Activated T-cell treated with anti-CD3 and anti-CD28 coated beads, Interleukin-2, amount 50 U/mL, for 4 hours (primary cell): ENCODE data around the gene PIGS. TPM values are rescaled to one million over a fixed set of nuclear protein-coding genes. Genes with fewer than 3 reads are reported as not detected.
"Not testable (repeated sequence)": the region's sequence is repeated elsewhere in the genome, so short reads cannot be mapped to it uniquely, and the experiment has no call there.

Source experiments
- ATAC-seq, 2 donors: fragments of 200-7000 bp; cut with Tn5 transposase; one replicate each; pipeline ENCODE4 v1.10.0; 2021
- DNase-seq: peaks from one replicate; pipeline ENCODE4 v3.0.0-alpha.2; 2020
- H3K27me3 Mint-ChIP-seq: one replicate; pipeline ENCODE4 v1.8.0; 2021; ENCODE audit warnings: low read depth, mixed read lengths
- H3K36me3 Mint-ChIP-seq: one replicate; pipeline ENCODE4 v1.8.0; 2022; ENCODE audit warnings: mixed read lengths; ENCODE audit not compliant: insufficient read depth
- H3K4me1 Mint-ChIP-seq: one replicate; pipeline ENCODE4 v1.8.0; 2021; ENCODE audit warnings: low read depth, mixed read lengths
- H3K4me3 Mint-ChIP-seq: one replicate; pipeline ENCODE4 v1.8.0; 2021; ENCODE audit warnings: mild to moderate bottlenecking, moderate library complexity, mixed read lengths
- H3K9me3 Mint-ChIP-seq: one replicate; pipeline ENCODE4 v1.8.0; 2021; ENCODE audit warnings: mixed read lengths
- total RNA-seq, 3 donors: library from RNA; stranded (reverse); gene quantifications; one replicate each; pipeline ENCODE4 v1.2.1, GENCODE V29; 2021

PIGS gene
- total RNA-seq, 3 donors from 2014 or later = 47.0 to 49.9 (median 48.3) TPM

GRCh38 chr17:28523186-28523585 is 48.1 kb downstream of the PIGS start:
- H3K27me3 Mint-ChIP-seq = no peaks in the 10 kb centered on the region
- no peaks in the 10 kb centered on the region for H3K36me3 Mint-ChIP-seq

DNA sequence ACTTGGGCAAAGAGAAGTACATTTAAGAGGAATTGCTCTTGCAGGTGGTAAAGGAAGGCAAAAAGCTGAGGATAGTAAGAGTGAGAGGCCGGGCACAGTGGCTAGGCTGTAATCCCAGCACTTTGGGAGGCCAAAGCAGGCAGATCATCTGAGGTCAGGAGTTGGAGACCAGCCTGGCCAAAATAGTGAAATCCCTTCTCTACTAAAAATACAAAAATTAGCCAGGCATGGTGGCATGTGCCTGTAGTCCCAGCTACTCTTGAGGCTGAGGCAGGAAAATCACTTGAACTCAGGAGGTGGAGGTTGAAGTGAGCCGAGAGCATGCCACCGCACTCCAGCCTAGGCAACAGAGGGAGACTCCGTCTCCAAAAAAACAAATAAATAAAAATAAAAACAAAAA is 49.0 kb downstream of the PIGS start:
- H3K27me3 Mint-ChIP-seq, DNase-seq, H3K4me3 Mint-ChIP-seq, H3K36me3 Mint-ChIP-seq, H3K4me1 Mint-ChIP-seq, H3K9me3 Mint-ChIP-seq, ATAC-seq: not testable (repeated sequence)

More at GRCh38 chr17:28523186-28523585, 48.1 kb downstream of the PIGS start:
- ATAC-seq (no peak), DNase-seq (no peak)
- H3K9me3 Mint-ChIP-seq = no peaks in the 10 kb centered on the region
- no peak overlapping the region for H3K4me3 Mint-ChIP-seq
- no peaks in the 10 kb centered on the region for H3K4me1 Mint-ChIP-seq

GRCh38 chr17:28521311-28522085 is 49.8 kb downstream of the PIGS start:
- H3K27me3 Mint-ChIP-seq = no peaks in the 10 kb centered on the region
- H3K4me3 Mint-ChIP-seq = no peak overlapping the region
- no peaks in the 10 kb centered on the region for H3K4me1 Mint-ChIP-seq
- no peaks in the 10 kb centered on the region for H3K9me3 Mint-ChIP-seq
- ATAC-seq (no peak), DNase-seq (no peak)
- H3K36me3 Mint-ChIP-seq = no peaks in the 10 kb centered on the region

- Mint-ChIP-seq H3K9me3 (no peaks in the 10 kb centered on the region), H3K4me1 (no peaks in the 10 kb centered on the region), H3K36me3 (no peaks in the 10 kb centered on the region), H3K27me3 (no peaks in the 10 kb centered on the region), H3K4me3 (no peak overlapping the region)
- no peak for DNase-seq
- ATAC-seq = no peak
Observed at GRCh38 chr17:28520687-28521086, 50.6 kb downstream of the PIGS start.

- no peaks in the 10 kb centered on the region for H3K4me1 Mint-ChIP-seq
- no peak for DNase-seq
- no peaks in the 10 kb centered on the region for H3K27me3 Mint-ChIP-seq
- H3K36me3 Mint-ChIP-seq = no peaks in the 10 kb centered on the region
- H3K4me3 Mint-ChIP-seq = no peak overlapping the region
- H3K9me3 Mint-ChIP-seq = no peaks in the 10 kb centered on the region
- ATAC-seq = no peak
Observed at GRCh38 chr17:28519236-28519635, 52.1 kb downstream of the PIGS start.

- no peak for DNase-seq
- peaks cover 4% of the 10 kb centered on the region for H3K27me3 Mint-ChIP-seq
- ATAC-seq = no peak
- no peaks in the 10 kb centered on the region for H3K4me1 Mint-ChIP-seq
- H3K36me3 Mint-ChIP-seq = no peaks in the 10 kb centered on the region
- no peaks in the 10 kb centered on the region for H3K9me3 Mint-ChIP-seq
- no peak overlapping the region for H3K4me3 Mint-ChIP-seq
Observed at GRCh38 chr17:28518578-28518977, 52.7 kb downstream of the PIGS start.

DNA sequence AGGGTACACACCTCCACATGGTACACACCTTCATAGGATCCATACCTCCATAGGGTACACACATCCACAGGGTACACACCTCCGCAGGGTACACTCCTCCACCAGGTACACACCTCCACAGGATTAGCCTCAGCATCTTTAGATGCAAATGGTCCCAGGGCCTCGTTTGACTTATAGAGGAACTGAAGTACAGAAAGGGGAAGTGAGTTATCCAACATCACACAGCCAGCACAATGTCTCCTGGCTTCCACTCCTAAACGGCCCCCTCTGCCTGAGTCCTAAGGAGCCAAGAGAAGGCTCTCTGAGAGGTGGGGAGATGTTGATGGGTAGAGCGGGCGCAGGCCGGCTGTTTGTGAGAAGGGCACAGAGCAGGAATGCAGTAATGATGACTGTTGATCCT is 53.2 kb downstream of the PIGS start:
- H3K4me3 Mint-ChIP-seq = no peak overlapping the region
- H3K4me1 Mint-ChIP-seq = no peaks in the 10 kb centered on the region
- no peak for ATAC-seq
- H3K9me3 Mint-ChIP-seq = no peaks in the 10 kb centered on the region
- H3K27me3 Mint-ChIP-seq = peaks cover 4% of the 10 kb centered on the region
- H3K36me3 Mint-ChIP-seq = no peaks in the 10 kb centered on the region
- no peak for DNase-seq

GRCh38 chr17:28515518-28515917 is 55.8 kb downstream of the PIGS start:
- no peaks in the 10 kb centered on the region for H3K36me3 Mint-ChIP-seq
- no peak for ATAC-seq
- no peaks in the 10 kb centered on the region for H3K9me3 Mint-ChIP-seq
- no peak for DNase-seq
- H3K27me3 Mint-ChIP-seq = peaks cover 11% of the 10 kb centered on the region
- H3K4me3 Mint-ChIP-seq = no peak overlapping the region
- no peaks in the 10 kb centered on the region for H3K4me1 Mint-ChIP-seq

- DNase-seq (no peak), ATAC-seq (no peak)
- Mint-ChIP-seq H3K4me1 (no peaks in the 10 kb centered on the region), H3K4me3 (no peak overlapping the region), H3K9me3 (no peaks in the 10 kb centered on the region), H3K36me3 (no peaks in the 10 kb centered on the region), H3K27me3 (peaks cover 20% of the 10 kb centered on the region)
Observed at GRCh38 chr17:28514561-28515002, 56.7 kb downstream of the PIGS start.

GRCh38 chr17:28513476-28513875 is 57.8 kb downstream of the PIGS start:
- no peaks in the 10 kb centered on the region for H3K36me3 Mint-ChIP-seq
- no peak for ATAC-seq
- H3K27me3 Mint-ChIP-seq = peaks cover 27% of the 10 kb centered on the region
- H3K9me3 Mint-ChIP-seq = no peaks in the 10 kb centered on the region
- no peak for DNase-seq
- H3K4me3 Mint-ChIP-seq = no peak overlapping the region
- H3K4me1 Mint-ChIP-seq = no peaks in the 10 kb centered on the region

GRCh38 chr17:28511858-28512461 is 59.4 kb downstream of the PIGS start:
- ATAC-seq (no peak), DNase-seq (no peak)
- no peaks in the 10 kb centered on the region for H3K4me1 Mint-ChIP-seq
- H3K4me3 Mint-ChIP-seq = no peak overlapping the region
- H3K36me3 Mint-ChIP-seq = no peaks in the 10 kb centered on the region
- H3K27me3 Mint-ChIP-seq = peaks cover 34% of the 10 kb centered on the region
- no peaks in the 10 kb centered on the region for H3K9me3 Mint-ChIP-seq

GRCh38 chr17:28509789-28510188 is 61.5 kb downstream of the PIGS start:
- Mint-ChIP-seq H3K4me3 (no peak overlapping the region), H3K4me1 (no peaks in the 10 kb centered on the region), H3K36me3 (no peaks in the 10 kb centered on the region), H3K9me3 (no peaks in the 10 kb centered on the region), H3K27me3 (peaks cover 40% of the 10 kb centered on the region)
- ATAC-seq (no peak), DNase-seq (no peak)

DNA sequence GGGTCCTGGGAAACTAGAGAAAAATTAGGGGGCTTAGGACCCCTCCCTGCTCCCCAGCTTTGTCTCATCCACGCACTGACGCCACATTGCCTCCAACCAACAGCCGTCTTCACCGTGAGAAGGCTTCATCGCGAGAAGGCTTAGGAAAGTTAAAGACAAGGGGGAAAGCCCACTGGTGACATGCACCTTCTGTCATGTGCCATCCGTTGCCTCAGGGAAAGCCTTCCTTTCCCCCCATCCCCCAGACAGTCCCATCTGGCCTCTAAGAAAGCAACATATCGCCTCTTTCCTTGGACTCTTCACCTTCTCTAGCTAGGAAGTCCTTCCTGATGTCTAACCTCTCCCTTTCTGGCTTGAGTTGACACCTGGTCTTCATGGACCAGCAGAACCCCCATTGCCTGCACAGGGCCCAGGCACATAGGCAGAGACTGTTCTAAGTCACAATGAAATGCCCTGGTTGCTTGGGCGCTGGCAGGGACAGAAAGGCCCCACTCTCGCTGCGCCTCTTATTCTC is 63.1 kb downstream of the PIGS start:
- H3K36me3 Mint-ChIP-seq = no peaks in the 10 kb centered on the region
- H3K4me1 Mint-ChIP-seq = no peaks in the 10 kb centered on the region
- no peaks in the 10 kb centered on the region for H3K9me3 Mint-ChIP-seq
- DNase-seq = no peak
- peaks cover 36% of the 10 kb centered on the region for H3K27me3 Mint-ChIP-seq
- no peak for ATAC-seq
- H3K4me3 Mint-ChIP-seq = no peak overlapping the region

DNA sequence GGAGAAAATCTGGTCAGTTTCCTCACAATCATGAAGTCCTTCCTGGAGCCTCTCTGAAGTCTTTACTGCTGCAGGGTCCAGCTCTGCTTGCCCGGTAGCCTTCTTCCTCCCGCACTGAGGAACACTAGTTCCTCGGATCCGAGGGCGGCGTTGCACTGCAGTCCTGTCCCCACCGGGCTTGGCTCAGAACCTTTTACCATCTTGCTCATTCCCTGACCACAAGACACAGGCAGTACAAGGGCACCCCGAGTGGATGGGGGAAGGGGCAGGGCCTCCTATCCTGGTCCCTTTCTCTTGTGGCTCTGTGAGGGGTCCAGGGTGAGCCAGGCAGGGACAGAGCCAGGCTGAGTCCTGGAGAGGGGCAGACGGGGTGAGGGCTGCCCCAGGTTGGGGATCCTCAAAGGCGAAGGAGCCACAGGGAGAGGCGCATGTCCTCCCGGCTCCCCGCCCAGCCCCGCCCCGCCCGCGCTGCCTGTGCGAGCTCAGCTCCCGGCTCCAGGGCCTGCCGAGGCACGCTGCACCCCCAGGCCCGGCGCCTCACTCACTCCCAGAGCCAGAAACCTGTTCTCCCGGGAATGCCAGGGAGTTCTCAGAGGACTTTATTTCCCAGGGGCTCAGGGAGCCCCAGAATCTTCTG is 63.6 kb downstream of the PIGS start:
- no peaks in the 10 kb centered on the region for H3K4me1 Mint-ChIP-seq
- H3K27me3 Mint-ChIP-seq = peaks cover 36% of the 10 kb centered on the region
- no peaks in the 10 kb centered on the region for H3K36me3 Mint-ChIP-seq
- no peak for ATAC-seq
- DNase-seq = no peak
- H3K9me3 Mint-ChIP-seq = no peaks in the 10 kb centered on the region
- H3K4me3 Mint-ChIP-seq = no peak overlapping the region
